HG03342 (cell line): Measurements from ENCODE around the gene WIPF2.
"Not testable (repeated sequence)": the region's sequence is repeated elsewhere in the genome, so short reads cannot be mapped to it uniquely, and the experiment has no call there.

Experiments used
- ATAC-seq: cut with Tn5 transposase; IDR thresholded peaks from one replicate; pipeline ENCODE4 v1.9.1; 2021; ENCODE audit warnings: mild to moderate bottlenecking, moderate library complexity; ENCODE audit not compliant: unreplicated experiment

The WIPF2 gene

GRCh38 chr17:40293363-40293762, 74.3 kb downstream of the WIPF2 start:
- ATAC-seq: no peak

- ATAC-seq: no peak
Measured at GRCh38 chr17:40295488-40296436, 76.7 kb downstream of the WIPF2 start.

GRCh38 chr17:40297511-40297910, 78.4 kb downstream of the WIPF2 start:
- no peak for ATAC-seq

GRCh38 chr17:40298726-40299125, 79.6 kb downstream of the WIPF2 start:
- ATAC-seq: no peak

- ATAC-seq: not testable (repeated sequence)
Measured at GRCh38 chr17:40299159-40299757, 80.2 kb downstream of the WIPF2 start.

- ATAC-seq: no peak
Measured at GRCh38 chr17:40301315-40301714, 82.2 kb downstream of the WIPF2 start.

GRCh38 chr17:40303009-40303657, 84.0 kb downstream of the WIPF2 start:
- no peak for ATAC-seq

GRCh38 chr17:40303708-40304551, 84.8 kb downstream of the WIPF2 start:
- no peak for ATAC-seq

GRCh38 chr17:40304552-40304863, 85.4 kb downstream of the WIPF2 start:
- not testable (repeated sequence) for ATAC-seq

- not testable (repeated sequence) for ATAC-seq
Measured at GRCh38 chr17:40304866-40305265, 85.8 kb downstream of the WIPF2 start.

GRCh38 chr17:40306395-40306794, 87.3 kb downstream of the WIPF2 start:
- ATAC-seq: no peak

GRCh38 chr17:40307001-40307730, 88.1 kb downstream of the WIPF2 start:
- no peak for ATAC-seq

- no peak for ATAC-seq
Measured at GRCh38 chr17:40307740-40308239, 88.7 kb downstream of the WIPF2 start.

GRCh38 chr17:40309031-40309948, 90.2 kb downstream of the WIPF2 start, which contains the start of gene RARA:
TSS of gene RARA (plus strand) at chr17:40309180. CDS start at chr17:40331219, 22,039 bp downstream.
- no peak for ATAC-seq

- no peak for ATAC-seq
Measured at GRCh38 chr17:40309949-40310510, 90.9 kb downstream of the WIPF2 start.

GRCh38 chr17:40310882-40311391, 91.8 kb downstream of the WIPF2 start:
- no peak for ATAC-seq

GRCh38 chr17:40311575-40311974, 92.5 kb downstream of the WIPF2 start:
- no peak for ATAC-seq

GRCh38 chr17:40312131-40312731, 93.1 kb downstream of the WIPF2 start:
- ATAC-seq: no peak
